ENCODE data around the gene KIRREL3. TPM values are rescaled to one million over a fixed set of nuclear protein-coding genes. Genes with fewer than 3 reads are reported as not detected.

The KIRREL3 gene
- total RNA-seq, 1 donor from 2014 or later = 0.82 TPM

GRCh38 chr11:126585774-126586491, 414.6 kb downstream of the KIRREL3 start:
- H3K27me3 Mint-ChIP-seq (ENCODE audit: low read depth) = no peaks in the 10 kb centered on the region
- no peak for TF ChIP-seq CTCF (conservative IDR thresholded peaks at IDR 0.05)
- no peak overlapping the region for H3K4me3 Mint-ChIP-seq
- no peaks in the 10 kb centered on the region for H3K9me3 Mint-ChIP-seq
- peaks cover 5% of the 10 kb centered on the region for H3K4me1 Mint-ChIP-seq
- no peak overlapping the region for H3K27ac Mint-ChIP-seq (ENCODE audit: unreplicated experiment)
- H3K36me3 Mint-ChIP-seq (ENCODE audit: low read depth) = no peaks in the 10 kb centered on the region
- no peak for DNase-seq (ENCODE audit: low read depth, low spot score)

GRCh38 chr11:126585388-126585773, 415.2 kb downstream of the KIRREL3 start:
- Mint-ChIP-seq H3K4me3 (no peak overlapping the region), H3K4me1 (peaks cover 5% of the 10 kb centered on the region), H3K36me3 (ENCODE audit: low read depth) (no peaks in the 10 kb centered on the region), H3K9me3 (no peaks in the 10 kb centered on the region), H3K27ac (ENCODE audit: unreplicated experiment) (no peak overlapping the region), H3K27me3 (ENCODE audit: low read depth) (no peaks in the 10 kb centered on the region)
- no peak for DNase-seq (ENCODE audit: low read depth, low spot score)
- no peak for TF ChIP-seq CTCF (conservative IDR thresholded peaks at IDR 0.05)

GRCh38 chr11:126583594-126584427, 416.8 kb downstream of the KIRREL3 start:
- Mint-ChIP-seq H3K9me3 (no peaks in the 10 kb centered on the region), H3K4me1 (peaks cover 5% of the 10 kb centered on the region), H3K27me3 (ENCODE audit: low read depth) (peaks cover under 1% of the 10 kb centered on the region), H3K27ac (ENCODE audit: unreplicated experiment) (no peak overlapping the region), H3K36me3 (ENCODE audit: low read depth) (no peaks in the 10 kb centered on the region), H3K4me3 (no peak overlapping the region)
- no peak for TF ChIP-seq CTCF (conservative IDR thresholded peaks at IDR 0.05)
- no peak for DNase-seq (ENCODE audit: low read depth, low spot score)

- peaks cover 9% of the 10 kb centered on the region for H3K4me1 Mint-ChIP-seq
- H3K36me3 Mint-ChIP-seq (ENCODE audit: low read depth) = no peaks in the 10 kb centered on the region
- peaks cover 7% of the 10 kb centered on the region for H3K27me3 Mint-ChIP-seq (ENCODE audit: low read depth)
- no peak overlapping the region for H3K27ac Mint-ChIP-seq (ENCODE audit: unreplicated experiment)
- no peak for DNase-seq (ENCODE audit: low read depth, low spot score)
- no peaks in the 10 kb centered on the region for H3K9me3 Mint-ChIP-seq
- no peak for TF ChIP-seq CTCF (conservative IDR thresholded peaks at IDR 0.05)
- H3K4me3 Mint-ChIP-seq = no peak overlapping the region
Measured at GRCh38 chr11:126583101-126583500, 417.5 kb downstream of the KIRREL3 start.

GRCh38 chr11:126581871-126582648, 418.5 kb downstream of the KIRREL3 start:
- peaks cover 9% of the 10 kb centered on the region for H3K27me3 Mint-ChIP-seq (ENCODE audit: low read depth)
- no peak for TF ChIP-seq CTCF (conservative IDR thresholded peaks at IDR 0.05)

More at GRCh38 chr11:126581871-126582648, 418.5 kb downstream of the KIRREL3 start:
- Mint-ChIP-seq H3K27ac (ENCODE audit: unreplicated experiment) (no peak overlapping the region), H3K4me1 (peaks cover 14% of the 10 kb centered on the region), H3K4me3 (no peak overlapping the region), H3K36me3 (ENCODE audit: low read depth) (no peaks in the 10 kb centered on the region), H3K9me3 (no peaks in the 10 kb centered on the region)
- DNase-seq (ENCODE audit: low read depth, low spot score) = no peak

All from neural crest cell (in vitro differentiated cells).